ENCODE data around the gene DHRSX.

- TF ChIP-seq CTCF (IDR thresholded peaks at IDR 0.05): no peak
- no peak for TF ChIP-seq POLR2A (IDR thresholded peaks at IDR 0.05)
Observed at GRCh38 chrX:2458309-2458708, 42.5 kb downstream of the DHRSX start.

All from testis (tissue), 2 donors.